Measurements from ENCODE around the gene NRXN3. TPM values are rescaled to one million over a fixed set of nuclear protein-coding genes. Genes with fewer than 3 reads are reported as not detected.

NRXN3 gene
- total and polyA plus RNA-seq, 2 of the 13 experiments (the other 11 are each of a cell fraction or from before 2014, with no cell fraction given) = 0.03 TPM; not detected in 1

Small RNAs within 50 kb of the gene (small RNA-seq; reads per million reads assigned to genes)
- gene RNA5SP388 (ENCODE audit: insufficient read depth in 2 of 3, insufficient read length in 3 of 3, low read depth in 2 of 3, low replicate concordance in 1 of 3) = 0 to 0.33 (median 0.10) reads per million in 3 experiments

Measured in HepG2 (cell line).